HUDEP-2 (cell line): ENCODE measurements around the gene SUPT20H.

Source experiments
- DNase-seq, 76 experiments: peaks; one replicate each; lab custom pipeline; 2025; ENCODE audit not compliant: unreplicated experiment in 76 of 76; lab: John Stamatoyannopoulos, UW

Gene SUPT20H

GRCh38 chr13:37009692-37010091 is 49.8 kb downstream of the SUPT20H start:
- DNase-seq, result no peak

- no peak for DNase-seq
Measured at GRCh38 chr13:37001921-37002250, 57.6 kb downstream of the SUPT20H start.

GRCh38 chr13:36999054-36999714 is 60.3 kb downstream of the SUPT20H start, which contains the start of gene ALG5:
Gene ALG5 (minus strand): TSS chr13:36999340. CDS start chr13:36999300, 40 bp downstream.
- peak in 75 of 76 experiments; percentile 10 to 93 (median 82) for DNase-seq

GRCh38 chr13:36998624-36999041 is 60.9 kb downstream of the SUPT20H start:
- DNase-seq, result peak in 5 of 76 experiments; percentile 1 to 25 (median 21)

- DNase-seq, result no peak
Measured at GRCh38 chr13:36997716-36998427, 61.6 kb downstream of the SUPT20H start.

- no peak for DNase-seq
Measured at GRCh38 chr13:36992362-36992761, 67.1 kb downstream of the SUPT20H start.

- DNase-seq, result no peak
Measured at GRCh38 chr13:36986462-36987240, 72.8 kb downstream of the SUPT20H start.

- peak in 10 of 76 experiments; percentile 0 to 39 (median 10) for DNase-seq
Measured at GRCh38 chr13:36981156-36981743, 78.2 kb downstream of the SUPT20H start.

GRCh38 chr13:36979361-36980050 is 80.0 kb downstream of the SUPT20H start:
- no peak for DNase-seq

GRCh38 chr13:36975172-36975571 is 84.3 kb downstream of the SUPT20H start:
- no peak for DNase-seq

GRCh38 chr13:36973621-36974295 is 85.7 kb downstream of the SUPT20H start:
- no peak for DNase-seq

- no peak for DNase-seq
Measured at GRCh38 chr13:36973009-36973408, 86.5 kb downstream of the SUPT20H start.

- no peak for DNase-seq
Measured at GRCh38 chr13:36966404-36966803, 93.1 kb downstream of the SUPT20H start.

GRCh38 chr13:36965767-36966166 is 93.7 kb downstream of the SUPT20H start:
- DNase-seq, result no peak

- no peak for DNase-seq
Measured at GRCh38 chr13:36959456-36960116, 99.9 kb downstream of the SUPT20H start.
